ENCODE results near the gene CYP26A1.

CYP26A1 gene

GRCh38 chr10:93123766-93124165 is 50.1 kb downstream of the CYP26A1 start:
- DNase-seq (ENCODE audit: low read depth) = no peak

GRCh38 chr10:93124580-93125318 is 51.1 kb downstream of the CYP26A1 start:
- DNase-seq (ENCODE audit: low read depth) = no peak

DNA sequence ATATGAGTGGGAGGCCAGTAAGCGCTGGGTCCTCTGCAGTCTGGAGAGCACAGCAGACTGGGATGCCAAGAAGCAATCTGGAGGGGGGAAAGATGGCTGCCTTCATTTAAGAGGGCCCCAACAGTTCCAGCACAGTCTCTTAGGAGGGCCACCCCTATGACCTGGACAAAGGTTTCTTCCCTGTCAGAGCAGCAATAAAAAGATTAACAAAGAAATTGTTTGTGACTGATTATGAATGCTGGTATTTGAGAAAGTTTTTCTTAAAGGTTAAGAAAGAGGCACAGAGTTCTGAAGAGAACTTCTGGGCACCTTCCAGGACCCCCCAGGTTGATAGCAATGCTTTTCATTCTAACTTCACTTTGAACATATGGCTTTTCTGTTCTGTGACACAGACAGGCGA is 52.3 kb downstream of the CYP26A1 start:
- no peak for DNase-seq (ENCODE audit: low read depth)

GRCh38 chr10:93126483-93127052 is 52.9 kb downstream of the CYP26A1 start:
- DNase-seq (ENCODE audit: low read depth) = no peak

All from GM04503 (cell line).